Ovary (tissue), 9 donors: ENCODE measurements around the gene CDYL2. TPM values are rescaled to one million over a fixed set of nuclear protein-coding genes. Genes with fewer than 3 reads are reported as not detected.

Experiments used
- DNase-seq, 5 donors: peaks; one replicate each; pipeline ENCODE4 v3.0.0-alpha.2; 2019 to 2020
- H3K27ac ChIP-seq, 2 donors: fragments of 200-600 bp; one replicate each; pipeline versions ENCODE4 v1.5.1 to v1.8.0; 2019 to 2022
- H3K27me3 ChIP-seq: fragments of 200-600 bp; one replicate; pipeline ENCODE4 v1.8.0; 2022
- H3K36me3 ChIP-seq: fragments of 200-600 bp; sonication (generic); one replicate; pipeline ENCODE4 v1.5.1; 2019
- H3K4me1 ChIP-seq: one replicate; pipeline ENCODE4 v1.8.1; 2013; ENCODE audit warnings: mild to moderate bottlenecking, moderate library complexity; ENCODE audit not compliant: insufficient read depth
- H3K4me3 ChIP-seq: fragments of 200-600 bp; sonication (generic); one replicate; pipeline ENCODE4 v1.5.1; 2017
- H3K9me3 ChIP-seq, 2 donors: fragments of 200-600 bp in 1 of 2; sonication (generic) in 1 of 2; one replicate each; pipeline versions ENCODE4 v1.5.1 to v1.8.1; 2013 to 2019; ENCODE audit warnings: mild to moderate bottlenecking in 1 of 2, moderate library complexity in 1 of 2
- EP300 ChIP-seq: sonication (generic); formaldehyde crosslinking; IDR thresholded peaks from one replicate; pipeline ENCODE4 v1.6.1; 2017; ENCODE audit warnings: antibody characterized with exemption
- POLR2A ChIP-seq: fragments of 450-650 bp; IDR thresholded peaks from one replicate; pipeline ENCODE4 v1.6.1; 2017; ENCODE audit warnings: antibody characterized with exemption, mild to moderate bottlenecking, moderate library complexity
- WGBS, 3 donors: extraction: QIAGEN DNeasy Blood & Tissue Kit in 1 of 3; methylation state at CpG; one replicate each; pipeline versions ENCODE4 v1.1.5 to v1.1.7; 2013 to 2017; 5-methylcytosine and 5-hydroxymethylcytosine counted together
- intact Hi-C, 4 donors: fragments of 100-400 bp; cut with DNase I; formaldehyde crosslinking; loops; one replicate each; pipeline versions ENCODE4 v1.11.0 to v1.15.1; 2022 to 2023
- polyA plus RNA-seq, 2 donors: library from polyadenylated mRNA; stranded (reverse); fragments of 200-250 nt in 1 of 2; fragments of 350-450 nt in 1 of 2; fragmentation: Illumina TruSeq in 1 of 2; extraction: RNeasy Lipid Tissue Mini Kit (QIAGEN cat#74804) in 1 of 2; gene quantifications; one replicate each; pipeline ENCODE4 v1.2.3, GENCODE V29; 2013 to 2014
- total RNA-seq, 7 donors: library from RNA; depleted of rRNA in 2 of 7; stranded (reverse); fragments of >200 nt in 2 of 7; fragmentation: NEBNext Ultra II Directional in 3 of 7; extraction: Animal tissue kit (Norgen Biotek cat#: 25700) in 3 of 7; gene quantifications; one replicate each; pipeline versions ENCODE4 v1.1.0 to v1.2.4, GENCODE V29; 2016 to 2023
- TF ChIP-seq, protein P1 (sequence below), 3 donors: fragments of 450-650 bp in 2 of 3; fragments of 200-600 bp in 1 of 3; IDR thresholded peaks; one replicate each; pipeline versions ENCODE4 v1.5.1 to v1.8.0; 2016 to 2022; ENCODE audit warnings: antibody characterized with exemption in 3 of 3, mild to moderate bottlenecking in 1 of 3
- donor health status: DM: no; HTN: no; CAD: no; lungs with moderate emphysema.
- donor health status: DM: no; HTN: no; CAD: no.
- donor health status: Bipolar disorder and iron deficiency.
- donor health status: DM: yes; HTN: yes; CAD: no.
- donor health status: DM: no; HTN: no; CAD: no.
- donor health status: DM: yes; HTN: yes; CAD: no.

Gene CDYL2
- total and polyA plus RNA-seq, 9 donors: 0.48 to 4.4 (median 1.8) TPM

DNA sequence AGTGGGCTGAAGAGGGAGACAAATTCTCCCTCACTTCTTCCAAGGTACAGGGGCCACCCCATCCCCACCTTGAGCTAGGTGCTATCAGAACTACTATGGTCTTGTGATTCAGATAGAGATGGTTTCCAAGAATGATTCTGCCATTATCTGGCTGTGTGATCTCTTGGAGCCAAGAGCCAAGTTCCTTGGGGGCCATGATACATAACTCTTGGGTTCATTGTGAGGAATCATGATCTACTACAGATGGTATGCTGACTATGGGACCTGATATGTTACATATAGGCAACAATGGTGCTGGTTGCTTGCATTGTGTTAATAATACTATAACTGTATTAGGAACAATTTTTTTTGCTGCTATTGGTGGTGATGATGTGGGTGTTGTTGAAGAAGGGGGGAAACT is 217.9 kb downstream of the CDYL2 start:
- no peak for DNase-seq
- Histone ChIP-seq H3K36me3 (no peaks in the 10 kb centered on the region), H3K4me3 (no peak overlapping the region), H3K4me1 (no peaks in the 10 kb centered on the region), H3K27me3 (no peaks in the 10 kb centered on the region), H3K9me3 (no peaks in the 10 kb centered on the region), H3K27ac (no peak overlapping the region)
- intact Hi-C loops: no loop called here
- TF ChIP-seq, protein P1, sequence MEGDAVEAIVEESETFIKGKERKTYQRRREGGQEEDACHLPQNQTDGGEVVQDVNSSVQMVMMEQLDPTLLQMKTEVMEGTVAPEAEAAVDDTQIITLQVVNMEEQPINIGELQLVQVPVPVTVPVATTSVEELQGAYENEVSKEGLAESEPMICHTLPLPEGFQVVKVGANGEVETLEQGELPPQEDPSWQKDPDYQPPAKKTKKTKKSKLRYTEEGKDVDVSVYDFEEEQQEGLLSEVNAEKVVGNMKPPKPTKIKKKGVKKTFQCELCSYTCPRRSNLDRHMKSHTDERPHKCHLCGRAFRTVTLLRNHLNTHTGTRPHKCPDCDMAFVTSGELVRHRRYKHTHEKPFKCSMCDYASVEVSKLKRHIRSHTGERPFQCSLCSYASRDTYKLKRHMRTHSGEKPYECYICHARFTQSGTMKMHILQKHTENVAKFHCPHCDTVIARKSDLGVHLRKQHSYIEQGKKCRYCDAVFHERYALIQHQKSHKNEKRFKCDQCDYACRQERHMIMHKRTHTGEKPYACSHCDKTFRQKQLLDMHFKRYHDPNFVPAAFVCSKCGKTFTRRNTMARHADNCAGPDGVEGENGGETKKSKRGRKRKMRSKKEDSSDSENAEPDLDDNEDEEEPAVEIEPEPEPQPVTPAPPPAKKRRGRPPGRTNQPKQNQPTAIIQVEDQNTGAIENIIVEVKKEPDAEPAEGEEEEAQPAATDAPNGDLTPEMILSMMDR (IDR thresholded peaks at IDR 0.05): no peak
- no peak for TF ChIP-seq EP300
- no peak for TF ChIP-seq POLR2A

DNA sequence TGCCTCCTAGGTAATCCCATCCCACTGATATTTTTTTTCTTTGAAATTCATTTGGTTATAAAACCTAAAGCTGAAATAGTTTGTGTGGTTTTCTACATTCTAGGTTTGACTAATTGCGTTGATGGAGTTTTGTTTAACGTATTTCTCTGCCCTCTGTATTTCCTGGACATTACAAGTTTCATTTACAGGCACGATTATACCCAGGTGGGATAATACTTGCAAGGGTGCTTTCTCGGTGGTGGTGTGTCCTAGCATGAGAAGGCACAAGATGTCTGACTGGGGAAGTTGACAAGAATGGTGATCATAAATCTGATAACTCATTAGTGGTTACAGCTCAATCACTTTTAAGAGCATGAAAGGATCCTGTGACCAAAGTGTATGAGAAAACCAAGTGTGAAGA is 218.6 kb downstream of the CDYL2 start:
- no peak for TF ChIP-seq EP300
- TF ChIP-seq, protein P1 (IDR thresholded peaks at IDR 0.05): no peak
- H3K27ac ChIP-seq: no peak overlapping the region
- no peak for DNase-seq
- WGBS, 3 donors: 82 to 87% (median 83%) methylated on average over 4 of the region's 4 CpGs
- no peak overlapping the region for H3K4me3 ChIP-seq
- H3K27me3 ChIP-seq: no peaks in the 10 kb centered on the region
- intact Hi-C loops: no loop called here
- no peaks in the 10 kb centered on the region for H3K9me3 ChIP-seq
- H3K4me1 ChIP-seq: no peaks in the 10 kb centered on the region
- H3K36me3 ChIP-seq: no peaks in the 10 kb centered on the region

DNA sequence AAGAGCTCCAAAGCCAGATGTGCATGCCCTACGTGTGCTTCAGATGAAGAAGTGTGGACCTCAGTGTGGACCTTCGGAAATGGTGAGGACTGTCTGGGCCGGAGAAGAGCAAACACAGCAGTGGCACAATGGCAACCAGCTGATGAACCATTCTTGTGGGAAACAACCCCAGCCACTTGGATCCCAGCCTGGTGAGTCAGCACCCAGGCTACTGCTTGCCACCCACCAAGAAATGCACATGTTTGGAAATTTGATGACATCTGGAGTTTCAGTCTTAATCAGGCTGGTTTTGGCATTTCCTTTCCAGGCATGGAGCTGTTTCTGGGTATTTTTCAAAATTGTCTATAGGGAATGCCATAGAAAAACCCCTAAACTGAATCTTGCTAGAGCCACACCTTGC is 220.9 kb downstream of the CDYL2 start:
- 72 to 89% (median 81%) methylated on average over 3 of the region's 3 CpGs for WGBS, 3 donors
- intact Hi-C loops: no loop called here
- no peak for TF ChIP-seq EP300
- TF ChIP-seq, protein P1 (IDR thresholded peaks at IDR 0.05): no peak
- no peaks in the 10 kb centered on the region for H3K27me3 ChIP-seq
- H3K4me1 ChIP-seq: no peaks in the 10 kb centered on the region
- no peak overlapping the region for H3K4me3 ChIP-seq
- no peaks in the 10 kb centered on the region for H3K36me3 ChIP-seq
- DNase-seq: no peak
- H3K27ac ChIP-seq: no peak overlapping the region
- H3K9me3 ChIP-seq: no peaks in the 10 kb centered on the region

DNA sequence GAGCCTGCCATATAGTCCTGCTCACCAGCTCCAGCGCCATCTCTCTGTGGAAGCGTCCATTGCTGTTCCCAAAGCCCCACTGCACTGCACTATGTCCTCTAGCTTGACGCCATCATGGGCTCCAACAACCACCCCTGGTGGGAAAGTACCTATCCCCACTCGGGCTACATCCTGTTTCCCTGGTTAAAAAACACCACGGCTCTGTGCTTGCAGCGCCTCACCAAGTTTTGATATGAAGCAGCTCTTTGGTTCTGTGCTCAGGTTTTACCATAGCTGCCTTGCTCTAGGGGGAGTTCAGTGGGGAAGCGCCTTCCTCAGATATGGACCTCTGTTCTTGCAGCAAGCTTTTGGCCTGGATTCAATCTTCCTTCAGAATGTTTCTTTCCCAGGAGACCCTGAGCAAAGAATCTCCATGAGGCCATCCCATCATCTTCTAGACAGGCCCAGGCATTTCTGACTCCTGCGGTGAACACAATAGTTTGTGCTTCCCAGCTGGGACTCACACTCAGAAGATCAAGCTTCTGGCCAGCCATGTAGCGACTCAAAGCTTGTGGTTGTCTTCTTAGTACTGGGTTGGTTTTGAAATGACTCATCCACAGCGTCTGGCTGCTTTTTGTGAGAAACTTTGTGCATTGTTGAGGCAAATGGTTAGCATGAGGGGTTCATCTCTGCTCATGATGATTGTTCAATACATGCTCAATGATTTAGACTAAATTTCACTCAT is 224.1 kb downstream of the CDYL2 start:
- TF ChIP-seq, protein P1 (IDR thresholded peaks at IDR 0.05): no peak
- TF ChIP-seq EP300: no peak
- no peak for TF ChIP-seq POLR2A
- H3K4me3 ChIP-seq: no peak overlapping the region
- intact Hi-C loops: no loop called here
- DNase-seq: no peak
- no peaks in the 10 kb centered on the region for H3K36me3 ChIP-seq
- H3K4me1 ChIP-seq: no peaks in the 10 kb centered on the region
- H3K9me3 ChIP-seq: no peaks in the 10 kb centered on the region
- H3K27ac ChIP-seq: no peak overlapping the region
- H3K27me3 ChIP-seq: no peaks in the 10 kb centered on the region
- WGBS, 3 donors: 79 to 88% (median 85%) methylated on average over 10 of the region's 10 CpGs
